Smooth muscle cell (in vitro differentiated cells): ENCODE results near the gene RPL22. TPM values are rescaled to one million over a fixed set of nuclear protein-coding genes. Genes with fewer than 3 reads are reported as not detected.
A peak's percentile ranks its signal among the peaks of the same experiment; 100 is the strongest.

Experiments used
- DNase-seq: peaks from one replicate; lab custom pipeline; 2025; ENCODE audit not compliant: unreplicated experiment; lab: John Stamatoyannopoulos, UW
- H2AFZ ChIP-seq: fragments of 200-600 bp; sonication (generic); 2 replicates; pipeline ENCODE4 v1.6.0; 2016; ENCODE audit warnings: antibody characterized with exemption, low read depth, mild to moderate bottlenecking
- H3F3A ChIP-seq: fragments of 200-600 bp; sonication (generic); 2 replicates; pipeline ENCODE4 v1.6.0; 2017; ENCODE audit warnings: antibody characterized with exemption, low read depth
- H3K27ac ChIP-seq: fragments of 200-600 bp; sonication (generic); 2 replicates; pipeline ENCODE4 v1.5.1; 2016; ENCODE audit warnings: low read depth, mild to moderate bottlenecking
- H3K27me3 ChIP-seq: fragments of 200-600 bp; sonication (generic); 2 replicates; pipeline ENCODE4 v1.6.1; 2016; ENCODE audit warnings: low read depth, mild to moderate bottlenecking
- H3K36me3 ChIP-seq: fragments of 200-600 bp; sonication (generic); 2 replicates; pipeline ENCODE4 v1.5.1; 2016; ENCODE audit warnings: low read depth
- H3K4me1 ChIP-seq: fragments of 200-600 bp; sonication (generic); 2 replicates; pipeline ENCODE4 v1.5.1; 2016; ENCODE audit warnings: low read depth
- H3K4me2 ChIP-seq: fragments of 200-600 bp; sonication (generic); 2 replicates; pipeline ENCODE4 v1.6.0; 2016; ENCODE audit warnings: mild to moderate bottlenecking
- H3K4me3 ChIP-seq: fragments of 200-600 bp; sonication (generic); 2 replicates; pipeline ENCODE4 v1.5.1; 2016; ENCODE audit warnings: mild to moderate bottlenecking
- H3K79me2 ChIP-seq: fragments of 200-600 bp; sonication (generic); 2 replicates; pipeline ENCODE4 v1.6.0; 2016; ENCODE audit warnings: low read depth, mild to moderate bottlenecking
- H3K9ac ChIP-seq: fragments of 200-600 bp; sonication (generic); 2 replicates; pipeline ENCODE4 v1.6.0; 2016; ENCODE audit warnings: low read depth
- H3K9me3 ChIP-seq: fragments of 200-600 bp; sonication (generic); replicated peaks from 2 replicates; pipeline ENCODE4 v1.5.1; 2016; ENCODE audit warnings: low read depth
- H4K20me1 ChIP-seq: fragments of 200-600 bp; sonication (generic); 2 replicates; pipeline ENCODE4 v1.6.0; 2016; ENCODE audit warnings: low read depth
- WGBS: methylation state at CpG from one replicate; pipeline ENCODE4 v1.1.7; 2016; ENCODE audit warnings: low lambda C conversion rate; 5-methylcytosine and 5-hydroxymethylcytosine counted together
- polyA plus RNA-seq: library from polyadenylated mRNA; unstranded; fragments of >200 nt; fragmentation: Nextera tagmentation; extraction: Ambion mirVana; gene quantifications from 2 replicates; pipeline ENCODE4 v1.2.1, GENCODE V29; 2016
- total RNA-seq: library from RNA; depleted of rRNA; stranded (reverse); fragments of >200 nt; gene quantifications from 2 replicates; pipeline ENCODE4 v1.2.3, GENCODE V29; 2014
- TF ChIP-seq, protein P1 (sequence below): fragments of 200-600 bp; sonication (generic); IDR thresholded peaks from 2 replicates; pipeline ENCODE4 v1.5.1; 2017; ENCODE audit warnings: borderline replicate concordance, mild to moderate bottlenecking, antibody characterized with exemption; ENCODE audit not compliant: insufficient read depth, poor library complexity, severe bottlenecking

The RPL22 gene
- total and polyA plus RNA-seq, 2 experiments from 2014 or later = 108 TPM

DNA sequence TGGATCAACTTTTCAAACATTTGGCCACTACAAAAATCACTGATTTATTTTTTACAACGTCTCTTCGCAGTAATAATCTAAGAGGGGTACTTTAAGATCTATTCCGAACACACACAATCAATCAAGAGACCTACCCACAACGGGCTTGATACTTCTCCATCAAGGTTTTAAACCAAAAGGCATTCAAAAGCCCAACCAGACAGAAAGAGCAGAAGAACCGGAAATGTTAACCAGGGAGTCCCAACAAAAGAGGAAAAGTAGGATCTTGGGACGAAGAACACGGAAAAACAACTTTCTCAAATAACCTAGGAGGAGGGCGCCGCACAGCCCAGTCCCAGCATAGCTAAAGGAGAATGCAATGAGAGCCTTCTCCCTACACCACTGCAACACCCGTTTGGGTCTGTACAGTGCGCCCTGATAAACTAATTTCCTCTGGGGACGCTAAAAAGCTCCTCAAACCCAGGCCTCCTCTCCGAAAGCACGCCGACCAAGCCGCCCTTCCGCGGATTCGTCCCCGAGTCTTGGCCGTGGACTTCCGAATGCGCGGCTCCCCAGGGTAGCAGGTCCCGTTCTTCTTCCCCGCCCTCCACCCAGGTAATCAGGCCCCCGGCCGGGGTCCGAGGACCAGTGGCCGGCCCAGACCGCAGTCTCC lies 623 bp downstream of the RPL22 start:
- no peaks in the 10 kb centered on the region for H3F3A ChIP-seq
- H2AFZ ChIP-seq = peak overlapping the region; percentile 62
- peak overlapping the region; percentile 63 for H3K27ac ChIP-seq
- H3K36me3 ChIP-seq = peaks cover 5% of the 10 kb centered on the region
- H3K79me2 ChIP-seq = peaks cover 54% of the 10 kb centered on the region
- peak overlapping the region; percentile 95 for H3K4me2 ChIP-seq
- peak overlapping the region; percentile 73 for H3K4me3 ChIP-seq
- H3K9ac ChIP-seq = peak overlapping the region; percentile 89
- no peak for DNase-seq
- peaks cover 51% of the 10 kb centered on the region for H4K20me1 ChIP-seq
- WGBS = 1% methylated on average over 31 of the region's 31 CpGs
- no peaks in the 10 kb centered on the region for H3K9me3 ChIP-seq
- H3K4me1 ChIP-seq = peaks cover 19% of the 10 kb centered on the region
- H3K27me3 ChIP-seq = no peaks in the 10 kb centered on the region
- TF ChIP-seq, protein P1, sequence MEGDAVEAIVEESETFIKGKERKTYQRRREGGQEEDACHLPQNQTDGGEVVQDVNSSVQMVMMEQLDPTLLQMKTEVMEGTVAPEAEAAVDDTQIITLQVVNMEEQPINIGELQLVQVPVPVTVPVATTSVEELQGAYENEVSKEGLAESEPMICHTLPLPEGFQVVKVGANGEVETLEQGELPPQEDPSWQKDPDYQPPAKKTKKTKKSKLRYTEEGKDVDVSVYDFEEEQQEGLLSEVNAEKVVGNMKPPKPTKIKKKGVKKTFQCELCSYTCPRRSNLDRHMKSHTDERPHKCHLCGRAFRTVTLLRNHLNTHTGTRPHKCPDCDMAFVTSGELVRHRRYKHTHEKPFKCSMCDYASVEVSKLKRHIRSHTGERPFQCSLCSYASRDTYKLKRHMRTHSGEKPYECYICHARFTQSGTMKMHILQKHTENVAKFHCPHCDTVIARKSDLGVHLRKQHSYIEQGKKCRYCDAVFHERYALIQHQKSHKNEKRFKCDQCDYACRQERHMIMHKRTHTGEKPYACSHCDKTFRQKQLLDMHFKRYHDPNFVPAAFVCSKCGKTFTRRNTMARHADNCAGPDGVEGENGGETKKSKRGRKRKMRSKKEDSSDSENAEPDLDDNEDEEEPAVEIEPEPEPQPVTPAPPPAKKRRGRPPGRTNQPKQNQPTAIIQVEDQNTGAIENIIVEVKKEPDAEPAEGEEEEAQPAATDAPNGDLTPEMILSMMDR = no peak

DNA sequence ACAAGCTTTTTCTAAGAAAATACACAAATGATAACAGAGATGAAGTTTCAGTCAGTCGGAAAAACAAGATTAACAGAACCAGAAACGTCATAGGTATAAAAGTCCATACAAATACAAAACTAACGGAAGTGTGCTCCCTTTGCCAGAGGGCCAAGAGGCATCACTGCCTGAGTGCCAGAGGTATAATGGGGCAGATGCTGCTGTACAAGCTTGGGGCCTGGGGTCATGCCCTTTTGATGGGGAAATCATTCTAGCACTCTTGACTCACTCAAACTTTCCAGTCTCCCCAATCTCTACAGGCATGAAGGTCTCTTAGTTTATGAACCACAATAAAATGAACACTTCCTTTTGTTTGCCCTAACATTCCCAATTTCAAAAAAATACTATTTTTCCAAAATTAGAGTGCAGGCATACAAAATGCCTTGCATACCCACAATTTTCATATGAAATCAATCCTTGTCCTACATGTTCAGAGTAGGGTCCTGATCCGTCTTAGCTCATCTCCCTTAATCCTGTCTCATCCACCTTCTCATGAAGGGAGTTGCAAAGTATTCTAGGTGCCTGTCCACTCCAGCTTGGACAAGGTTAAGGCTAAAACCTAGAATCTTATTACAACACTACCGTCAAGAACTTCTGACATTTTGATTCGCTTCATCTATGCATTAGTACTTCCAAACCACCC lies 1.5 kb downstream of the RPL22 start:
- Histone ChIP-seq H3K27ac (no peak overlapping the region), H3K79me2 (peaks cover 59% of the 10 kb centered on the region)

DNA sequence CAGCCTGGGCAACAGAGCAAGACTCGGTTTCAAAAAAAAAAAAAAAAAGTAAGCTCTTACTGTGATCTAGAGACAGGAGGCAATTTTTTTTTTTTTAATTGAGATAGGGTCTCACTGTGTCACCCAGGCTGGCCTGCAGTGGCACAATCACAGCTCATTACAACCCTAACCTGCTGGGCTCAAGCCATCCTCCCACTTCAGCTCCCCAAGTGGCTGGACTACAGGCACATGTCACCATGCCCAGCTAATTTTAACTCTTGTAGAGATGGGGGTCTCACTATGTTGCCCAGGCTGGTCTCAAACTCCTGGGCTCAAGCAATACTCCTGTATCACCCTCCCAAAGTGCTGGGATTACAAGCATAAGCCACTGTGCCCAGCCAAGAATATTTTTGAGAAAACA lies 7.4 kb downstream of the RPL22 start:
- DNase-seq = no peak
- TF ChIP-seq, protein P1 = no peak

More for the DNA sequence above, 1.5 kb downstream of the RPL22 start:
- peaks cover 19% of the 10 kb centered on the region for H3K4me1 ChIP-seq
- TF ChIP-seq, protein P1 = no peak
- no peak overlapping the region for H2AFZ ChIP-seq
- no peaks in the 10 kb centered on the region for H3K9me3 ChIP-seq
- peaks cover 60% of the 10 kb centered on the region for H4K20me1 ChIP-seq
- no peak for DNase-seq
- WGBS = 60% methylated on average over 6 of the region's 6 CpGs
- peak overlapping the region; percentile 95 for H3K4me2 ChIP-seq
- no peaks in the 10 kb centered on the region for H3K27me3 ChIP-seq
- H3F3A ChIP-seq = no peaks in the 10 kb centered on the region
- peak overlapping the region; percentile 73 for H3K4me3 ChIP-seq
- peaks cover 5% of the 10 kb centered on the region for H3K36me3 ChIP-seq
- H3K9ac ChIP-seq = peak overlapping the region; percentile 89

More for the DNA sequence above, 7.4 kb downstream of the RPL22 start:
- Histone ChIP-seq H3K79me2 (peaks cover 56% of the 10 kb centered on the region), H3K9ac (no peak overlapping the region), H3K4me3 (no peak overlapping the region), H3K4me1 (no peaks in the 10 kb centered on the region), H3K9me3 (no peaks in the 10 kb centered on the region), H3K4me2 (no peak overlapping the region), H3K27me3 (no peaks in the 10 kb centered on the region), H3K36me3 (peaks cover 22% of the 10 kb centered on the region), H2AFZ (no peak overlapping the region), H4K20me1 (peaks cover 96% of the 10 kb centered on the region), H3F3A (peaks cover under 1% of the 10 kb centered on the region), H3K27ac (no peak overlapping the region)
- 100% methylated on average over 1 of the region's 1 CpG for WGBS
